Left lung (tissue), 10 donors: ENCODE results near the gene UNCX. TPM values are rescaled to one million over a fixed set of nuclear protein-coding genes. Genes with fewer than 3 reads are reported as not detected.

ENCODE experiments used
- ATAC-seq: fragments of 200-7000 bp; cut with Tn5 transposase; one replicate; pipeline ENCODE4 v1.9.1; 2020; ENCODE audit warnings: moderate library complexity
- DNase-seq, 4 donors: peaks; one replicate each; pipeline ENCODE4 v3.0.0-alpha.2; 2013 to 2020
- H3K27ac ChIP-seq, 2 donors: fragments of 200-600 bp; sonication (generic) in 1 of 2; one replicate each; pipeline versions ENCODE4 v1.5.0 to v1.8.0; 2020 to 2021
- H3K27me3 ChIP-seq, 2 donors: fragments of 200-600 bp; sonication (generic) in 1 of 2; one replicate each; pipeline versions ENCODE4 v1.5.0 to v1.8.0; 2020 to 2021
- H3K36me3 ChIP-seq, 2 donors: fragments of 200-600 bp; sonication (generic) in 1 of 2; one replicate each; pipeline versions ENCODE4 v1.5.0 to v1.8.0; 2020 to 2021
- H3K4me1 ChIP-seq, 2 donors: fragments of 200-600 bp; one replicate each; pipeline ENCODE4 v1.8.0; 2021
- H3K4me3 ChIP-seq, 2 donors: fragments of 200-600 bp; sonication (generic) in 1 of 2; one replicate each; pipeline versions ENCODE4 v1.5.0 to v1.8.0; 2020 to 2021; ENCODE audit warnings: mild to moderate bottlenecking in 1 of 2
- H3K9me3 ChIP-seq, 2 donors: fragments of 200-600 bp; sonication (generic) in 1 of 2; one replicate each; pipeline versions ENCODE4 v1.5.0 to v1.8.0; 2020 to 2021
- intact Hi-C, 2 donors: fragments of 100-400 bp; cut with DNase I; formaldehyde crosslinking; loops; one replicate each; pipeline versions ENCODE4 v1.11.2 to v1.14.2; 2022
- polyA plus RNA-seq, 6 donors: library from polyadenylated mRNA; unstranded; fragments of 120-200 nt; gene quantifications; one replicate each; pipeline ENCODE4 v1.2.1, GENCODE V29; 2013; ENCODE audit not compliant: insufficient read length in 6 of 6
- total RNA-seq, 2 donors: library from RNA; stranded (reverse); fragmentation: NEBNext Ultra II Directional; extraction: Animal tissue kit (Norgen Biotek cat#: 25700); gene quantifications; one replicate each; pipeline ENCODE4 v1.2.1, GENCODE V29; 2021
- TF ChIP-seq, protein P1 (sequence below), 2 donors: fragments of 200-600 bp; sonication (generic) in 1 of 2; IDR thresholded peaks; one replicate each; pipeline versions ENCODE4 v1.5.0 to v1.8.0; 2021; ENCODE audit warnings: antibody characterized with exemption in 2 of 2
- donor health status: DM: no; HTN: yes; CAD: no.
- donor health status: DM: no; HTN: no; CAD: no.

Gene UNCX
- total and polyA plus RNA-seq, 8 donors = 0.10 TPM; not detected in 7

DNA sequence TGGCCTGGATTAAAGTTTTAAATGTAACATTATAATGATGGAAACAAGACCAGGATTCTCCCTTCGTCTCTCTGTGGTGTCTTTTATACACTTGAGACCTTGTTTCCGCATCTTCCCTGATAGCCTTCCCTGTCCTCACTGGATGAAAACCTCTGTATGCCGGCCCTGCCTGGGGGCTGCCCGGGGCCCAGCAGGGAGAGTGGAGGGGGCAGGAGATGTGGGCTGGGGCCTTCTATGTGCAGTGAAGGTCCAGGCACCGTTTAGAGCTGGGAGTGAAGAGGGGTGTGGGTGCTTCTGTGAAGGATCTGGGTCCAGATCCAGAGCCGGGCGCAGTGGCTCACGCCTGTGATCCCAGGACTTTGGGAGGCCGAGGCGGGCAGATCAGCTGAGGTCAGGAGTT, 50.7 kb downstream of the UNCX start:
- TF ChIP-seq, protein P1, sequence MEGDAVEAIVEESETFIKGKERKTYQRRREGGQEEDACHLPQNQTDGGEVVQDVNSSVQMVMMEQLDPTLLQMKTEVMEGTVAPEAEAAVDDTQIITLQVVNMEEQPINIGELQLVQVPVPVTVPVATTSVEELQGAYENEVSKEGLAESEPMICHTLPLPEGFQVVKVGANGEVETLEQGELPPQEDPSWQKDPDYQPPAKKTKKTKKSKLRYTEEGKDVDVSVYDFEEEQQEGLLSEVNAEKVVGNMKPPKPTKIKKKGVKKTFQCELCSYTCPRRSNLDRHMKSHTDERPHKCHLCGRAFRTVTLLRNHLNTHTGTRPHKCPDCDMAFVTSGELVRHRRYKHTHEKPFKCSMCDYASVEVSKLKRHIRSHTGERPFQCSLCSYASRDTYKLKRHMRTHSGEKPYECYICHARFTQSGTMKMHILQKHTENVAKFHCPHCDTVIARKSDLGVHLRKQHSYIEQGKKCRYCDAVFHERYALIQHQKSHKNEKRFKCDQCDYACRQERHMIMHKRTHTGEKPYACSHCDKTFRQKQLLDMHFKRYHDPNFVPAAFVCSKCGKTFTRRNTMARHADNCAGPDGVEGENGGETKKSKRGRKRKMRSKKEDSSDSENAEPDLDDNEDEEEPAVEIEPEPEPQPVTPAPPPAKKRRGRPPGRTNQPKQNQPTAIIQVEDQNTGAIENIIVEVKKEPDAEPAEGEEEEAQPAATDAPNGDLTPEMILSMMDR (IDR thresholded peaks at IDR 0.05) = no peak
- peaks cover 0 to 52% of the 10 kb centered on the region in 2 donors for H3K27me3 ChIP-seq
- no peak overlapping the region for H3K27ac ChIP-seq
- DNase-seq = peak in 1 of 4 donors; percentile 24
- ATAC-seq = no peak
- no peaks in the 10 kb centered on the region for H3K9me3 ChIP-seq
- H3K4me1 ChIP-seq = no peaks in the 10 kb centered on the region
- no peaks in the 10 kb centered on the region for H3K36me3 ChIP-seq
- intact Hi-C loops = no loop called here
- no peak overlapping the region for H3K4me3 ChIP-seq

DNA sequence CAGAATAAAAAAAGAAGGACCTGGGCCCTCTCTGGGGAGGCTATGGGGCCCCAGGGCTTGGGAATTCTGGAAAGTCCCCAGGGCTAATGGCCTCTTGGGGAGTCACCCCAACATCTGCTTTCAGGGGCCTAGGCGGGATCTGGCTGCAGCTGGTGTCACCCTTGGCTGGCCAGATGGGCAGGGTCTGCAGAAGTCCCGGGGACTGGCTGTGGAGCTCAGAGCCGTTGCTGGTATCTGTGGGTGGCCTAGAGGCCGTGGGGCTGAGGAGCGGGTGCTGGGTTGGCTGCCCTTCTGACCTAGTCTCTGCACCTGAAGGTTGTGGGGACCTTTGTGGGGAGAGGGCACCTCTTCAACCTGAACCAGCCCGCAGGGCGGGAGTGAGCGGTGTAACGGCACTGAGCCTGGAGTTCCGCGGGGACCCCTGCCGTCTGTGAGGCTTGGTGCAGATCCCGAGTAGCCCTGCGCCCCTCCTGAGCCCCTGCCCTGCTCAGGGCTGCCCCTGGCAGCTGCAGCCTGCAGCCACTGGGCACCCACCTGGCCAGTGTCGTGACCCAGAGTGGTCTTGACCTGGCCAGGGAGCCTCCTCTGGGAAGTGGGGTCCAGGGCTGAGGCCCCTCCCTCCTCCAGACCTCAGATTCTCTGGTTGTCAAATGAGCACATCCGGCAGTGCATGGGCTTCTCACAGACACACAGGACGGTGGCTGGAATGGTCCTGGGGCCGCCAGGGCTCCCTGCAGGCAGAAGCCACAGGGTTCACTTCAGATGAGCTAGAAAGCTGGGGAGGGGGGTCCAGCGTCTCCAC, 51.5 kb downstream of the UNCX start:
- Histone ChIP-seq H3K36me3 (no peaks in the 10 kb centered on the region), H3K4me1 (no peaks in the 10 kb centered on the region), H3K27me3 (peaks cover 8 to 57% of the 10 kb centered on the region in 2 donors), H3K4me3 (no peak overlapping the region), H3K9me3 (no peaks in the 10 kb centered on the region), H3K27ac (no peak overlapping the region)
- TF ChIP-seq, protein P1 (IDR thresholded peaks at IDR 0.05) = no peak
- intact Hi-C loops = no loop called here
- DNase-seq = peak in 1 of 4 donors; percentile 60
- no peak for ATAC-seq

DNA sequence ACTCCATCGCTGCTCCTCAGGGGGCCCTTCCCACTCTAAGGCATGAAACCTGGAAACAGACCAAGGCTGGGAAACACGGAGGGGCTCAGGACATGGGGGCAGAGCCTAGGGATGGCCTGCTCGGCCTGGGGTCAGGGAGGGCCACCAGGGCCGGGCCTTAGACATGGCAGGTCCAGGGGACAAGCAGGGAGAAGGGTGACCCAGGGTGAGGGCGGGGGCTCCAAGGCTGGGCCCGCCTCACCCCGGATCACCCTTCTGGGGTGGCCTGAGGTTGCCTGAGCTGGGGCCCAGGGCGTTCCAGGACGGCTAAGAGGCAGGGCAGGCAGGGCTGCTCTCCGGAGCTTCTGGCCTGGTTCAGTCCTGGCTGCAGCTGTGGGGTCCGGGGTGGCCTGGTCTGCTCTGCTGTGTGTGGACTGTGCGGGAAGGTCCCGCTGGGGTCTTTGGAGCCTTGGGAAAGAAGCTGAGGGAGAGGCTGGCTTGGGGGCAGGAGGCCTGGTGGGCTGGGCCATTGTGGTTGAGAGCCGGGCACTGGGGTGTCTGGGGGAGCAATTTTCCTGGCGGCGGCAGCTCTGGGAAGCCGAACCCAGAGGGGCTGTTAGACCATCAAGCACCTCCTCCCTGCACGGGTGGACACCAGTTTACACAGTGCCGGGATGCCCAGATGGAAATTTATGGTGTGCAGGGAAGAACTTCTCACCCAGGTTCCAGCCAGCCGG, 52.2 kb downstream of the UNCX start:
- Histone ChIP-seq H3K27me3 (peaks cover 9 to 64% of the 10 kb centered on the region in 2 donors), H3K27ac (no peak overlapping the region), H3K4me3 (no peak overlapping the region), H3K4me1 (peaks cover 0 to 6% of the 10 kb centered on the region in 2 donors), H3K36me3 (no peaks in the 10 kb centered on the region), H3K9me3 (no peaks in the 10 kb centered on the region)
- TF ChIP-seq, protein P1 (IDR thresholded peaks at IDR 0.05) = no peak
- intact Hi-C loops = no loop called here
- DNase-seq = no peak
- no peak for ATAC-seq

DNA sequence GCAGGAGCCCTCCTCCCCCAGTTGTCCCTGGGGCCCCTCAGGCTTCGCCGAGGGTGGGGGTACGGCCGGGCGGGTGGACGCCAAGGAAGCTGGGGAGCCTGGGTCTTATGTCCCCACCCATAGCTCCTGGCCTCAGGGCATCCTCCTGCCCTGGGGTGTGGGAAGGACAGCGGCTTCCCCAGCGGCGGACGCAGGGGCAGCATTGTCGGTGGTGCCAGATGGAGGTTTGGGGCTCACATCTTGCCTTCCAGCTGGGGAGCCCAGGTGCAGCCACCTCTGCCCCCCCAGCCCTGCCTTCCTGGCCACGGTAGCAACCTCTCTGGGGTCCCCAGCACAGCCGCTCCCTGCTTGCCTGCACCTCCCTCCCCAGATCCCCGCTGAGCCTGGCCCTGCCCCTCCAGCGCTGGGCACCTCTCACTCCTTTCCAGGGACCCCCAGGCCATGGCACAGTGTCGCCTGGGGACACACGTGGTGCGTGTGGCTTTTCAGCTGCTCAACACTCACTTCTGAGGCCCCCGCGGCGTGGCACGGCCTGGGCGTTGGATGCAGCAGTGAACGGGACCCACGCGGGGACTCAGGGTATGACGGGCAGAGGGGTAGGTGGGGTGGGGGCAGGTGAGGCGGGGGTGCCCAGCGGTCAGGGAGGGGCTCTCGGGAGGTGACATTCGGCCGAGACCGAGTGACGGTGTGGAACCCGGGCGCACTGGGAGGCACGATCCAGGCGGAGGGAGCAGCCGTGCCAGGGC, 53.1 kb downstream of the UNCX start:
- TF ChIP-seq, protein P1 (IDR thresholded peaks at IDR 0.05) = no peak
- H3K9me3 ChIP-seq = no peaks in the 10 kb centered on the region
- no peak for ATAC-seq
- no peak overlapping the region for H3K27ac ChIP-seq
- H3K36me3 ChIP-seq = no peaks in the 10 kb centered on the region
- peaks cover 0 to 15% of the 10 kb centered on the region in 2 donors for H3K4me1 ChIP-seq
- peaks cover 9 to 73% of the 10 kb centered on the region in 2 donors for H3K27me3 ChIP-seq
- H3K4me3 ChIP-seq = no peak overlapping the region
- peak in 1 of 4 donors; percentile 76 for DNase-seq
- intact Hi-C loops = no loop called here

Other genes starting within 250 kb of the UNCX start
- gene CYP2W1, start 249.7 kb upstream of the UNCX start, total RNA-seq = not detected
- gene CYP2W1, start 249.7 kb upstream of the UNCX start, polyA plus RNA-seq = 10 to 100 TPM in 2 of 6 donors, 1 to 10 TPM in 4; 6.2 to 16.9 (median 9.0) TPM
- 10 to 100 TPM; 16.7 to 18.9 TPM for gene GPR146, start 188.3 kb upstream of the UNCX start, total RNA-seq
- gene GPR146, start 188.3 kb upstream of the UNCX start, polyA plus RNA-seq = 1 to 10 TPM; 6.3 to 8.7 (median 7.7) TPM
- gene GPER1, start 144.8 kb upstream of the UNCX start, total RNA-seq = 10 to 100 TPM in 1 of 2 donors, 1 to 10 TPM in 1; 8.1 to 11.6 TPM
- 1 to 10 TPM; 5.1 to 6.9 (median 5.6) TPM for gene GPER1, start 144.8 kb upstream of the UNCX start, polyA plus RNA-seq
- gene ZFAND2A, start 72.7 kb upstream of the UNCX start, total RNA-seq = 10 to 100 TPM; 15.1 to 28.9 TPM
- 10 to 100 TPM; 20.0 to 28.1 (median 22.8) TPM for gene ZFAND2A, start 72.7 kb upstream of the UNCX start, polyA plus RNA-seq
- gene MICALL2, start 226.6 kb downstream of the UNCX start, total RNA-seq = 10 to 100 TPM; 36.5 to 40.1 TPM
- 10 to 100 TPM in 4 of 6 donors, 1 to 10 TPM in 2; 7.9 to 20.9 (median 12.9) TPM for gene MICALL2, start 226.6 kb downstream of the UNCX start, polyA plus RNA-seq